AG04450 (cell line): ENCODE measurements around the gene TJAP1. TPM values are rescaled to one million over a fixed set of nuclear protein-coding genes. Genes with fewer than 3 reads are reported as not detected.
"Not testable (repeated sequence)": the region's sequence is repeated elsewhere in the genome, so short reads cannot be mapped to it uniquely, and the experiment has no call there.

Source experiments
- CTCF ChIA-PET: fragments of 300-600, 350-600 bp; formaldehyde crosslinking; extraction: SDS; loops from one replicate; lab custom pipeline; 2022; ENCODE audit warnings: antibody characterized with exemption, inconsistent platforms; lab: Charles Lee
- POLR2A ChIA-PET: fragments of 350-600 bp; formaldehyde crosslinking; extraction: SDS; loops from one replicate; lab custom pipeline; 2021; ENCODE audit warnings: antibody characterized with exemption, inconsistent platforms; lab: Yijun Ruan, JAX
- DNase-seq: peaks from one replicate; pipeline ENCODE4 v3.0.0-alpha.2; 2011; ENCODE audit warnings: low read depth, low spot score
- H3K27ac ChIP-seq: one replicate; pipeline ENCODE4 v1.5.1; 2012; ENCODE audit warnings: low read depth, low read length, control low read depth
- H3K27me3 ChIP-seq: one replicate; pipeline ENCODE4 v1.6.0; 2012; ENCODE audit warnings: low read length; ENCODE audit not compliant: control insufficient read depth, insufficient read depth
- H3K4me3 ChIP-seq: 2 replicates; pipeline ENCODE4 v1.5.1; 2011; ENCODE audit warnings: mild to moderate bottlenecking, low read depth, low read length, control low read depth
- H3K9me3 ChIP-seq: 2 replicates; pipeline ENCODE4 v1.5.1; 2012; ENCODE audit warnings: low read length; ENCODE audit not compliant: control insufficient read depth, insufficient read depth
- polyA plus RNA-seq: library from polyadenylated mRNA; depleted of rRNA; stranded (reverse); fragments of >200 nt; gene quantifications from 2 replicates; pipeline ENCODE4 v1.2.3, GENCODE V29; 2011
- TF ChIP-seq, protein P1 (sequence below): IDR thresholded peaks from 2 replicates; pipeline ENCODE4 v1.5.1; 2011; ENCODE audit warnings: low read depth, low read length, control low read depth, inconsistent platforms

TJAP1 gene
- polyA plus RNA-seq, 1 experiment = 20.4 TPM

DNA sequence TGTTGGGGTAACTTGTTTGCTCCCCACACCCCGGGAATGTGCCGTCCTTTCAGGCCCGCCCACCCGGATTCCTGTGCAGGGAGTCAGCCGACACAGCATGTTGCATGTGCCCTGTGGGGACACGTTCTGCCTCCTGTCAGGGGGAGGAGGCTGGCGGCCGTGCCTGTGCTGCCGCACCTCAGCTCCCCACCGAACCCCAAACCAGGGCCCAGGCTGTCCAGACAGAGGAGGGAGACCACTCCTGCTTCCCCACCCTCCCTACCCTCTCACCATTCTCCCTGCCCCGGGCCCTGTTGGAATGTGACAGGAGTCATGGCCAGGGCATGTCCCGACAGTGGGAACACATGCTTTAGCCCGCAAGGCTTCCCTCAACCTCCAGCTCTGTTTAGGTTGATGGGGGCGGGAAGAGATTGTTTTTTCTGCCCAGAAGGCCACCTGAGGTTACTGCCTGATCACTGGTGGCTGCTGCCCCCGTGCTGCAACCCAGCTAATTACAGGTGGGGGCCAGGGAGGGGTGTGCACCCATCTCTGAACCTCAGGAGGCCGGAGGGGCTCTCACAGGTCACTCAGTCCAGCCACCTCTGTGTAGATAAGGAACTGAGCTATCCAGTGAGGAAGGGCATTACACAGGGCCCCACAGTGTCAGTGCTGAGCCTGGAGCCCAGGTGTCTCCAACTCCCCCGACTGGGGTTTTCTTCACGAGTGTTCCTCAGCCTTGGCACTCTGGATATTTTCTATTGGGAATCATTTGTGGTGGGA lies 19.2 kb downstream of the TJAP1 start:
- H3K27me3 ChIP-seq = no peaks in the 10 kb centered on the region
- H3K4me3 ChIP-seq = no peak overlapping the region
- ChIA-PET POLR2A (interaction anchor here (1.2 to 1.4 kb wide), 2 partner anchors 14 to 19 kb away, joined by 5 to 6 read pairs; partner anchors contain the start of genes LRRC73 and TJAP1), CTCF (interaction anchor here (0.5 to 6.6 kb wide), 15 partner anchors 9 to 602 kb away, joined by 3 to 54 read pairs (median 3); partner anchors contain the start of genes DLK2, DNPH1 and LRRC73)
- H3K27ac ChIP-seq = peak overlapping the region; percentile 68
- DNase-seq = no peak
- no peaks in the 10 kb centered on the region; the same call in 1 of the 2 replicates for H3K9me3 ChIP-seq
- TF ChIP-seq, protein P1, sequence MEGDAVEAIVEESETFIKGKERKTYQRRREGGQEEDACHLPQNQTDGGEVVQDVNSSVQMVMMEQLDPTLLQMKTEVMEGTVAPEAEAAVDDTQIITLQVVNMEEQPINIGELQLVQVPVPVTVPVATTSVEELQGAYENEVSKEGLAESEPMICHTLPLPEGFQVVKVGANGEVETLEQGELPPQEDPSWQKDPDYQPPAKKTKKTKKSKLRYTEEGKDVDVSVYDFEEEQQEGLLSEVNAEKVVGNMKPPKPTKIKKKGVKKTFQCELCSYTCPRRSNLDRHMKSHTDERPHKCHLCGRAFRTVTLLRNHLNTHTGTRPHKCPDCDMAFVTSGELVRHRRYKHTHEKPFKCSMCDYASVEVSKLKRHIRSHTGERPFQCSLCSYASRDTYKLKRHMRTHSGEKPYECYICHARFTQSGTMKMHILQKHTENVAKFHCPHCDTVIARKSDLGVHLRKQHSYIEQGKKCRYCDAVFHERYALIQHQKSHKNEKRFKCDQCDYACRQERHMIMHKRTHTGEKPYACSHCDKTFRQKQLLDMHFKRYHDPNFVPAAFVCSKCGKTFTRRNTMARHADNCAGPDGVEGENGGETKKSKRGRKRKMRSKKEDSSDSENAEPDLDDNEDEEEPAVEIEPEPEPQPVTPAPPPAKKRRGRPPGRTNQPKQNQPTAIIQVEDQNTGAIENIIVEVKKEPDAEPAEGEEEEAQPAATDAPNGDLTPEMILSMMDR = peak; percentile 65

DNA sequence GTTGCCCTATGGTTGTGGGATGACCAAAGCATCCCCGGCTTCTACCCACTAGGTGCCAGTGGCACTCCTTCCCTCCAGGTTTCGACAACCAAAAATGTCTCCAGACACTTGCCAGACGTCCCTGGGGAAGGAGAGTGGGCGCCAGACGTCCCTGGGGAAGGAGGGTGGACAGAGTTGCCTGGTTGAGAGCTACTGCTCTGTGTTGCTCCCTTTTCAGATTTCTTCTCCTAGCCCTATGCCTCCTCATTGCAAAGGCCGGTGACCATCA lies 19.7 kb downstream of the TJAP1 start:
- Histone ChIP-seq H3K27ac (peak overlapping the region; percentile 34), H3K9me3 (no peaks in the 10 kb centered on the region; the same call in 1 of the 2 replicates), H3K27me3 (no peaks in the 10 kb centered on the region), H3K4me3 (no peak overlapping the region)
- POLR2A ChIA-PET = interaction anchor here (1.2 to 1.4 kb wide), 2 partner anchors 13 to 19 kb away, joined by 5 to 6 read pairs; partner anchors contain the start of genes LRRC73 and TJAP1
- CTCF ChIA-PET = interaction anchor here (0.5 to 6.6 kb wide), 4 partner anchors 9 to 175 kb away, joined by 3 to 54 read pairs (median 8); partner anchors contain the start of gene LRRC73
- no peak for DNase-seq
- TF ChIP-seq, protein P1 = no peak

DNA sequence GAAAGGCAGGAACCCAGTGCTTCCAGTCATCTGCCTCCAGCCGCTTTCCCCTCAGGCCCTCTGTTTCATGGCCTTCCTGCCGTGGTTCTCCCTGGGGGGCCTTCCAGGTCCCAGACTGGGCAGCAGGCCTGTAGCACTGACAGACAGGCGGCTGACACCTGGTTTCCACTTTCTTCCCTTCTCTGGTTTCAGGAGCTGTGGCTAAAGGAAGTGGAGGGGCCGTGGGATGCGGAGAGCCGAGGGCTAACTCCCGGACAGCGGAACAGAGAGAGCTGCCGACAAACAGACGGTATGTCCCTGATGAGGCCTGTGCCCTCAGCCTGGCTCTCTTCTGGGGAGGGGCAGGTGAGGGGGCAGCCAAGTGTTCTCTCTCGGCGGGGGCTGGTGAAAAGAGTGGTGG lies 20.3 kb downstream of the TJAP1 start:
- no peaks in the 10 kb centered on the region for H3K27me3 ChIP-seq
- no peak for DNase-seq
- H3K4me3 ChIP-seq = no peak overlapping the region
- TF ChIP-seq, protein P1 = no peak
- CTCF ChIA-PET = interaction anchor here (0.5 to 6.6 kb wide), 4 partner anchors 10 to 216 kb away, joined by 3 to 54 read pairs (median 8); partner anchors contain the start of gene LRRC73
- H3K9me3 ChIP-seq = no peaks in the 10 kb centered on the region; the same call in 1 of the 2 replicates
- no peak overlapping the region for H3K27ac ChIP-seq
- POLR2A ChIA-PET = no interaction called here

DNA sequence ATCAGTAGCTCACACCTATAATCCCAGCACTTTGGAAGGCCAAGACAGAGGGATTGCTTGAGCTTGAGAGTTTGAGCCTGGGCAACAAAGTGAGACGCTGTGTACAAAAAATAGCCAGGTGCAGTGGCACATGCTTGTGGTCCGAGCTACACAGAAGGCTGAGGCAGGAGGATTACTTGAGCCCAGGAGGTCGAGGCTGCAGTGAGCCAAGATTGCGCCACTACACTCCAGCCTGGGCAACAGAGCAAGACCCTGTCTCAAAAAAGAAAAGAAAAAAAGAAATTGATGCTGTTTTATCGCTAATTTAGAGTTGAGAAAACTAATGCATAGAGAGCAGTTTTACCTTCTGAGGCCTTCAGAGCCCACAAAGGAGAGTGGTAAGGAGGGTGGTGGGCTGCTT lies 20.9 kb downstream of the TJAP1 start:
- H3K9me3 ChIP-seq, DNase-seq, H3K27ac ChIP-seq, POLR2A ChIA-PET, H3K27me3 ChIP-seq, H3K4me3 ChIP-seq: not testable (repeated sequence)
- CTCF ChIA-PET = interaction anchor here (0.5 to 6.6 kb wide), 3 partner anchors 10 to 217 kb away, joined by 3 to 54 read pairs (median 4); partner anchors contain the start of gene LRRC73

DNA sequence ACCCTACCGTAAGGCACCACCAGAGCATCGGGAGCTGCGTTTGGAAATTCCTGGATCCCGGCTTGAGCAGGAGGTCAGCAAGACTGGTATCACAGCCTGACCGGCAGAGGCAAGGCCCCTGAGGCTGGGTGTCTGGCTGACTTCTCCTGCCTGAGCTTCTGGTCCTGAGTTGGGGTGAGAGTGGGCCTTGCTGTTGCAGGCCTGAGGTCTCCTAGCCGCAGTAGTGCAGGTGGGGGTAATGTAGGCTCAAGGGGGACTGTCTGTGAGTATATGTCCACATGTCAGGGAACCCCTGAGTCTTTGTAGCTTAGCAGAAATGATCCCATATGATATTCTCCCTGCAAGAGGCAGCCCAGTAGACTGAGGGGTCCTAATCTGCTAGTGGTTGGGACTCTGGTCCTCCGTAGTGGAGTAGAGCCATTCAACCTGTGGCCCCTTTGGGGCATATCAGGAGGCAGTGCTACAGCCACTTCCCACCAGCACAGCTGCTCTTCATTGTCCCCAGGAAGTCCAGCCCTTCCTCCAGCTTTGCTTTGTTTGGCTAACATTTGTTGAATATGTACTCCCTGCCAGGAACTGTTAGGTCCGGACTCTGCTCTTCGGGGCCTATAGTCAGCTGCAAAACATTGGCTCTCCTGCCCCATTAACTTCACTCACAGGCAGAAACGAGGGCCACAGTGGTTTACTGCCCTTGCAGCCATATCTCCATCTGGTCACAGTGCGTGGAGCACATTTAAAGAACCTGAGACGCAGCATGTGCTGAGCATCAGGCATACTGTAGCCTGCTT lies 21.9 kb downstream of the TJAP1 start:
- Histone ChIP-seq H3K4me3 (no peak overlapping the region), H3K27me3 (no peaks in the 10 kb centered on the region), H3K9me3 (no peaks in the 10 kb centered on the region; the same call in 1 of the 2 replicates), H3K27ac (no peak overlapping the region)
- DNase-seq = no peak
- TF ChIP-seq, protein P1 = no peak
- POLR2A ChIA-PET = no interaction called here
- CTCF ChIA-PET = interaction anchor here (6.6 kb wide), 1 partner anchor 9 kb away, joined by 54 read pairs; the partner anchor contains the start of gene LRRC73
